RWPE1 (cell line): Measurements from ENCODE around the gene TSPO.
"Not testable (repeated sequence)": the region's sequence is repeated elsewhere in the genome, so short reads cannot be mapped to it uniquely, and the experiment has no call there.

Experiments used
- CTCF ChIA-PET: fragments of 350-600 bp; sonication (Branson Sonifier 250); formaldehyde crosslinking; extraction: SDS; loops from one replicate; lab custom pipeline; 2021; lab: Yijun Ruan, JAX
- POLR2A ChIA-PET: fragments of 400-600 bp; formaldehyde crosslinking; extraction: SDS; loops from one replicate; lab custom pipeline; 2020; ENCODE audit warnings: antibody characterized with exemption; ENCODE audit not compliant: low non-redundant PET; lab: Yijun Ruan, JAX
- DNase-seq: peaks from one replicate; pipeline ENCODE4 v3.0.0; 2012; ENCODE audit warnings: low spot score
- H3K27ac ChIP-seq: fragments of 450-650 bp; 2 replicates; pipeline ENCODE4 v1.5.1; 2017
- CTCF ChIP-seq: fragments of 450-650 bp; conservative IDR thresholded peaks from 2 replicates; pipeline ENCODE4 v1.5.1; 2017; ENCODE audit warnings: low read depth, mild to moderate bottlenecking

Gene TSPO

GRCh38 chr22:43151251-43152002, at the start of gene TSPO:
TSS of gene TSPO (plus strand) at chr22:43151559. CDS start at chr22:43159239, 7,680 bp downstream.
- CTCF ChIA-PET, result interaction anchor here (1.2 kb wide), 1 partner anchor 16 kb away, joined by 3 read pairs; no protein-coding TSS in a partner anchor
- H3K27ac ChIP-seq, result peak within 1 kb of the TSS; percentile 98
- no peak for TF ChIP-seq CTCF
- peak; percentile 46 for DNase-seq
- POLR2A ChIA-PET, result interaction anchor here (0.6 kb wide), 1 partner anchor 569 kb away, joined by 3 read pairs; no protein-coding TSS in a partner anchor

- H3K27ac ChIP-seq, CTCF ChIA-PET, DNase-seq, POLR2A ChIA-PET: not testable (repeated sequence)
Observed at GRCh38 chr22:43104056-43104625, 47.2 kb upstream of the TSPO start.

GRCh38 chr22:43104950-43105349, 46.4 kb upstream of the TSPO start:
- POLR2A ChIA-PET, CTCF ChIA-PET, H3K27ac ChIP-seq, DNase-seq: not testable (repeated sequence)

- POLR2A ChIA-PET, result no interaction called here
- TF ChIP-seq CTCF, result no peak
- CTCF ChIA-PET, result interaction anchor here (0.7 kb wide), 1 partner anchor 242 kb away, joined by 3 read pairs; no protein-coding TSS in a partner anchor
- no peak overlapping the region for H3K27ac ChIP-seq
- DNase-seq, result no peak
Observed at GRCh38 chr22:43106302-43106701, 45.1 kb upstream of the TSPO start.

GRCh38 chr22:43109511-43109910, 41.8 kb upstream of the TSPO start:
- ChIA-PET POLR2A (no interaction called here), CTCF (interaction anchor here (0.5 kb wide), 1 partner anchor 333 kb away, joined by 3 read pairs; no protein-coding TSS in a partner anchor)
- no peak for TF ChIP-seq CTCF
- DNase-seq, result no peak
- no peak overlapping the region for H3K27ac ChIP-seq

- ChIA-PET POLR2A (interaction anchor here (0.6 kb wide), 1 partner anchor 23 kb away, joined by 7 read pairs; no protein-coding TSS in a partner anchor), CTCF (interaction anchor here (0.5 to 1.0 kb wide), 3 partner anchors 35 to 334 kb away, joined by 3 read pairs; no protein-coding TSS in a partner anchor)
- TF ChIP-seq CTCF, result no peak
- no peak overlapping the region for H3K27ac ChIP-seq
- no peak for DNase-seq
Observed at GRCh38 chr22:43109921-43110443, 41.4 kb upstream of the TSPO start.

GRCh38 chr22:43110444-43110926, 40.9 kb upstream of the TSPO start, which contains the start of gene BIK:
TSS of gene BIK (plus strand) at chr22:43110750. CDS start at chr22:43124023, 13,273 bp downstream.
- POLR2A ChIA-PET, result interaction anchor here (0.6 kb wide), 1 partner anchor 23 kb away, joined by 7 read pairs; no protein-coding TSS in a partner anchor
- peak; percentile 19 for DNase-seq
- no peak within 1 kb of the TSS for H3K27ac ChIP-seq
- CTCF ChIA-PET, result interaction anchor here (0.7 to 1.0 kb wide), 2 partner anchors 34 to 48 kb away, joined by 3 read pairs; no protein-coding TSS in a partner anchor
- no peak for TF ChIP-seq CTCF
